HG03025 (cell line): ENCODE results near the gene MED15.
"Not testable (repeated sequence)": the region's sequence is repeated elsewhere in the genome, so short reads cannot be mapped to it uniquely, and the experiment has no call there.

Experiments used
- ATAC-seq: cut with Tn5 transposase; IDR thresholded peaks from one replicate; pipeline ENCODE4 v1.9.1; 2021; ENCODE audit warnings: mild to moderate bottlenecking, moderate library complexity; ENCODE audit not compliant: unreplicated experiment, low FRiP score

MED15 gene

GRCh38 chr22:20615533-20616450 is 108.4 kb downstream of the MED15 start:
- no peak for ATAC-seq

- no peak for ATAC-seq
Measured at GRCh38 chr22:20616451-20617043, 109.1 kb downstream of the MED15 start.

- no peak for ATAC-seq
Measured at GRCh38 chr22:20618488-20618887, 111.1 kb downstream of the MED15 start.

GRCh38 chr22:20619045-20619892 is 111.9 kb downstream of the MED15 start:
- ATAC-seq: no peak

- ATAC-seq: not testable (repeated sequence)
Measured at GRCh38 chr22:20619893-20620194, 112.4 kb downstream of the MED15 start.

GRCh38 chr22:20621162-20621561 is 113.8 kb downstream of the MED15 start:
- no peak for ATAC-seq

GRCh38 chr22:20622650-20623339 is 115.4 kb downstream of the MED15 start:
- no peak for ATAC-seq

- no peak for ATAC-seq
Measured at GRCh38 chr22:20624161-20624616, 116.8 kb downstream of the MED15 start.

- ATAC-seq: no peak
Measured at GRCh38 chr22:20625270-20625669, 117.9 kb downstream of the MED15 start.

- ATAC-seq: no peak
Measured at GRCh38 chr22:20626811-20627210, 119.4 kb downstream of the MED15 start.

- no peak for ATAC-seq
Measured at GRCh38 chr22:20627432-20627831, 120.0 kb downstream of the MED15 start.

GRCh38 chr22:20628081-20628939 is 120.9 kb downstream of the MED15 start:
- ATAC-seq: no peak

- no peak for ATAC-seq
Measured at GRCh38 chr22:20629401-20629800, 122.0 kb downstream of the MED15 start.

GRCh38 chr22:20630873-20631617 is 123.6 kb downstream of the MED15 start:
- no peak for ATAC-seq

GRCh38 chr22:20632082-20632481 is 124.7 kb downstream of the MED15 start:
- ATAC-seq: no peak

GRCh38 chr22:20632518-20632917 is 125.1 kb downstream of the MED15 start:
- ATAC-seq: no peak

GRCh38 chr22:20634560-20635226 is 127.3 kb downstream of the MED15 start:
- ATAC-seq: no peak

- no peak for ATAC-seq
Measured at GRCh38 chr22:20635227-20635591, 127.8 kb downstream of the MED15 start.
